IMR-90 (cell line): Measurements from ENCODE around the gene SLC4A1AP. TPM values are rescaled to one million over a fixed set of nuclear protein-coding genes. Genes with fewer than 3 reads are reported as not detected.
A peak's percentile ranks its signal among the peaks of the same experiment; 100 is the strongest.

ENCODE experiments used
- ATAC-seq: fragments of 200-7000 bp; cut with Tn5 transposase; 2 replicates; pipeline ENCODE4 v1.9.1; 2020; ENCODE audit warnings: low read depth, mild to moderate bottlenecking, moderate library complexity
- BruUV-seq: library from RNA; stranded (reverse); fragments of 400-500 nt; replicated peaks from 2 replicates; lab custom pipeline; 2021; lab: Mats Ljungman, UMichigan
- CTCF ChIA-PET: fragments of 300-600 bp; formaldehyde crosslinking; extraction: SDS; loops from one replicate; lab custom pipeline; 2021; ENCODE audit warnings: antibody characterized with exemption; lab: Yijun Ruan, JAX
- POLR2A ChIA-PET: fragments of 300-600 bp; sonication (Branson Sonifier 250); formaldehyde crosslinking; loops from one replicate; lab custom pipeline; 2022; ENCODE audit warnings: antibody characterized with exemption; ENCODE audit not compliant: unreplicated experiment; lab: Charles Lee
- DNase-seq: peaks from one replicate; pipeline ENCODE4 v3.0.0; 2013
- H2AFZ ChIP-seq: replicated peaks from 2 replicates; pipeline ENCODE3; 2013; ENCODE audit warnings: low read length, mild to moderate bottlenecking; ENCODE audit not compliant: poor library complexity
- H2AK5ac ChIP-seq: 2 replicates; pipeline ENCODE4 v1.6.1; 2013; ENCODE audit warnings: low read depth, low read length, inconsistent platforms
- H2AK9ac ChIP-seq: replicated peaks from 2 replicates; pipeline ENCODE3; 2013; ENCODE audit warnings: mild to moderate bottlenecking, low read depth, low read length, moderate library complexity; ENCODE audit not compliant: poor library complexity
- H2BK120ac ChIP-seq: 2 replicates; pipeline ENCODE4 v1.6.1; 2013; ENCODE audit warnings: low read depth, low read length, inconsistent platforms
- H2BK15ac ChIP-seq: 3 replicates; pipeline ENCODE4 v1.6.1; 2013; ENCODE audit warnings: low read depth, low read length, inconsistent platforms
- H2BK20ac ChIP-seq: 2 replicates; pipeline ENCODE4 v1.6.1; 2013; ENCODE audit warnings: low read depth, mild to moderate bottlenecking, inconsistent platforms, low read length, moderate library complexity
- H2BK5ac ChIP-seq: 2 replicates; pipeline ENCODE4 v1.6.1; 2013; ENCODE audit warnings: mild to moderate bottlenecking, low read depth, low read length, inconsistent platforms; ENCODE audit not compliant: poor library complexity, severe bottlenecking
- H3K14ac ChIP-seq: replicated peaks from 2 replicates; pipeline ENCODE4 v1.6.1; 2013; ENCODE audit warnings: low read depth, low read length, inconsistent platforms
- H3K18ac ChIP-seq: 2 replicates; pipeline ENCODE4 v1.6.1; 2013; ENCODE audit warnings: low read depth, low read length, control low read depth
- H3K23ac ChIP-seq: 2 replicates; pipeline ENCODE4 v1.6.1; 2013; ENCODE audit warnings: low read depth, low read length, inconsistent platforms
- H3K27ac ChIP-seq: 2 replicates; pipeline ENCODE4 v1.5.1; 2013; ENCODE audit warnings: mild to moderate bottlenecking, control low read depth, low read length; ENCODE audit not compliant: insufficient read depth
- H3K27me3 ChIP-seq: 2 replicates; pipeline ENCODE4 v1.6.1; 2013; ENCODE audit warnings: low read length; ENCODE audit not compliant: control insufficient read depth, insufficient read depth
- H3K36me3 ChIP-seq: 2 replicates; pipeline ENCODE4 v1.6.1; 2013; ENCODE audit warnings: low read length, mixed read lengths; ENCODE audit not compliant: control insufficient read depth, insufficient read depth
- H3K4ac ChIP-seq: 2 replicates; pipeline ENCODE4 v1.6.1; 2013; ENCODE audit warnings: low read depth, low read length, inconsistent platforms
- H3K4me1 ChIP-seq: 2 replicates; pipeline ENCODE4 v1.6.1; 2013; ENCODE audit warnings: low read length, mixed read lengths; ENCODE audit not compliant: control insufficient read depth, insufficient read depth
- H3K4me2 ChIP-seq: 2 replicates; pipeline ENCODE4 v1.6.1; 2013; ENCODE audit warnings: low read depth, mild to moderate bottlenecking, control low read depth, low read length, moderate library complexity
- H3K4me3 ChIP-seq: 2 replicates; pipeline ENCODE4 v1.5.1; 2013; ENCODE audit warnings: low read depth, mild to moderate bottlenecking, control low read depth, low read length, moderate library complexity; ENCODE audit not compliant: insufficient read depth
- H3K56ac ChIP-seq: 2 replicates; pipeline ENCODE4 v1.6.1; 2013; ENCODE audit warnings: low read length, inconsistent platforms; ENCODE audit not compliant: insufficient read depth; ENCODE audit errors: extremely low read depth
- H3K79me1 ChIP-seq, 2 experiments: 2 replicates each; pipeline ENCODE4 v1.6.1; 2013; ENCODE audit warnings: low read length in 2 of 2, inconsistent platforms in 1 of 2, low read depth in 1 of 2
- H3K9ac ChIP-seq: 2 replicates; pipeline ENCODE4 v1.6.1; 2013; ENCODE audit warnings: low read depth, low read length, control low read depth
- H3K9me1 ChIP-seq: 2 replicates; pipeline ENCODE4 v1.6.1; 2013; ENCODE audit warnings: low read length, inconsistent platforms; ENCODE audit not compliant: insufficient read depth
- H3K9me3 ChIP-seq: 2 replicates; pipeline ENCODE4 v1.6.1; 2013; ENCODE audit warnings: low read length; ENCODE audit not compliant: control insufficient read depth, insufficient read depth
- H4K20me1 ChIP-seq: 2 replicates; pipeline ENCODE4 v1.6.1; 2013; ENCODE audit warnings: low read length, inconsistent platforms; ENCODE audit not compliant: insufficient read depth
- H4K5ac ChIP-seq: 2 replicates; pipeline ENCODE4 v1.6.1; 2013; ENCODE audit warnings: mild to moderate bottlenecking, low read depth, low read length, control low read depth
- H4K8ac ChIP-seq, 2 experiments: 2 replicates each; pipeline ENCODE4 v1.6.1; 2013; ENCODE audit warnings: low read depth in 2 of 2, low read length in 2 of 2, control low read depth in 1 of 2, inconsistent platforms in 1 of 2
- H4K91ac ChIP-seq: 2 replicates; pipeline ENCODE4 v1.6.1; 2013; ENCODE audit warnings: low read depth, low read length, inconsistent platforms; ENCODE audit not compliant: insufficient read depth
- BHLHE40 ChIP-seq: fragments of 150-350 bp; IDR thresholded peaks from 2 replicates; pipeline ENCODE4 v1.6.1; 2016; ENCODE audit warnings: mild to moderate bottlenecking, low read depth, low read length
- CEBPB ChIP-seq: IDR thresholded peaks from 2 replicates; pipeline ENCODE4 v1.6.1; 2012; ENCODE audit warnings: low read depth, low read length, improper control_type of control experiment
- CHD1 ChIP-seq: IDR thresholded peaks from 2 replicates; pipeline ENCODE4 v1.6.1; 2012; ENCODE audit warnings: low read depth, low read length, improper control_type of control experiment
- CTCF ChIP-seq: conservative IDR thresholded peaks from 2 replicates; pipeline ENCODE4 v1.5.1; 2012; ENCODE audit warnings: mild to moderate bottlenecking, low read depth, low read length, improper control_type of control experiment
- FOS ChIP-seq: fragments of 150-350 bp; IDR thresholded peaks from 2 replicates; pipeline ENCODE4 v1.6.1; 2016; ENCODE audit warnings: low read depth, low read length
- MAZ ChIP-seq: IDR thresholded peaks from 2 replicates; pipeline ENCODE4 v1.6.1; 2012; ENCODE audit warnings: low read depth, mild to moderate bottlenecking, low read length, improper control_type of control experiment, moderate library complexity, borderline replicate concordance
- MXI1 ChIP-seq: IDR thresholded peaks from 2 replicates; pipeline ENCODE4 v1.6.1; 2012; ENCODE audit warnings: low read depth, mild to moderate bottlenecking, low read length, moderate library complexity, borderline replicate concordance
- NFE2L2 ChIP-seq: fragments of 150-350 bp; IDR thresholded peaks from 2 replicates; pipeline ENCODE4 v1.6.1; 2016; ENCODE audit warnings: low read depth, mild to moderate bottlenecking, low read length
- RCOR1 ChIP-seq: IDR thresholded peaks from 2 replicates; pipeline ENCODE4 v1.6.1; 2012; ENCODE audit warnings: mild to moderate bottlenecking, low read length, improper control_type of control experiment; ENCODE audit not compliant: insufficient replicate concordance
- RFX5 ChIP-seq: IDR thresholded peaks from 2 replicates; pipeline ENCODE4 v1.8.0; 2012; ENCODE audit warnings: low read depth, mild to moderate bottlenecking, low read length, moderate library complexity
- SMC3 ChIP-seq: fragments of 150-350 bp; IDR thresholded peaks from 2 replicates; pipeline ENCODE4 v1.6.1; 2016; ENCODE audit warnings: low read depth, mild to moderate bottlenecking, antibody characterized with exemption, low read length, moderate library complexity
- USF2 ChIP-seq: fragments of 150-350 bp; IDR thresholded peaks from 2 replicates; pipeline ENCODE4 v1.6.1; 2017; ENCODE audit warnings: mild to moderate bottlenecking, antibody characterized with exemption, low read length, low read depth
- WGBS, 2 experiments: methylation state at CpG; one replicate each; pipeline versions ENCODE4 v1.1.5 to v1.1.7; 2013; ENCODE audit warnings: missing lambda C conversion rate in 2 of 2; ENCODE audit not compliant: insufficient read length in 1 of 2; ENCODE audit errors: extremely low coverage in 2 of 2; 5-methylcytosine and 5-hydroxymethylcytosine counted together
- dilution Hi-C: fragments of 300-500 bp; cut with HindIII; formaldehyde crosslinking; loops from one replicate; pipeline ENCODE4 v1.14.3; 2018; ENCODE audit warnings: low sequenced_read_pairs; ENCODE audit not compliant: unreplicated experiment
- in situ Hi-C: fragments of 300-500 bp; cut with MboI; formaldehyde crosslinking; loops from 3 replicates; pipeline ENCODE4 v1.14.3; 2019; ENCODE audit warnings: low sequenced_read_pairs, inconsistent platforms, mixed read lengths
- intact Hi-C: fragments of 100-400 bp; cut with micrococcal nuclease; formaldehyde crosslinking; loops from 2 replicates; pipeline ENCODE4 v1.10.0; 2022
- polyA plus RNA-seq, 3 experiments: library from polyadenylated mRNA; depleted of rRNA; stranded (reverse); fragments of >200 nt; gene quantifications; 2 replicates each; pipeline ENCODE4 v1.2.3, GENCODE V29; 2012; ENCODE audit warnings: low replicate concordance in 1 of 3
- total RNA-seq: library from RNA; depleted of rRNA; stranded (reverse); fragments of >200 nt; gene quantifications from 2 replicates; pipeline ENCODE4 v1.2.3, GENCODE V29; 2012

SLC4A1AP gene
- total and polyA plus RNA-seq, 2 of the 4 experiments (the other 2 are of a cell fraction) = 11.7 to 13.6 TPM

GRCh38 chr2:27717070-27717795 lies 53.5 kb downstream of the SLC4A1AP start (continued):
- no peak for TF ChIP-seq CHD1
- TF ChIP-seq CEBPB = no peak

GRCh38 chr2:27720004-27720551 lies 56.4 kb downstream of the SLC4A1AP start:
- H4K20me1 ChIP-seq = no peaks in the 10 kb centered on the region
- dilution Hi-C loops (no loop called here), intact Hi-C loops (loop anchor here (5.0 kb wide), 1 partner anchor 732 kb away; no protein-coding TSS in a partner anchor), in situ Hi-C loops (no loop called here)
- H3K4me2 ChIP-seq = no peak overlapping the region
- H4K91ac ChIP-seq = peak overlapping the region; percentile 49
- ChIA-PET POLR2A (no interaction called here), CTCF (interaction anchor here (0.6 kb wide), 1 partner anchor 772 kb away, joined by 3 read pairs; no protein-coding TSS in a partner anchor)
- no peak overlapping the region for H3K4me3 ChIP-seq
- no peak overlapping the region for H3K56ac ChIP-seq
- H2BK15ac ChIP-seq = peak overlapping the region; percentile 93
- DNase-seq = peak; percentile 98
- peak overlapping the region; percentile 50 for H2BK5ac ChIP-seq
- BruUV-seq = no TSS peak
- H3K9me3 ChIP-seq = no peaks in the 10 kb centered on the region
- H3K79me1 ChIP-seq = peaks cover 0 to 6% of the 10 kb centered on the region in 2 experiments; a peak in 2 of 4 replicates
- H3K27ac ChIP-seq = no peak overlapping the region; the same call in 1 of the 2 replicates
- H2AK9ac ChIP-seq = no peak overlapping the region
- peak overlapping the region; percentile 97 for H2BK20ac ChIP-seq
- peak overlapping the region; percentile 69 for H2AFZ ChIP-seq
- 80% methylated on average over 1 of the region's 7 CpGs; no CpG with 5 or more reads in 1 of the 2 experiments for WGBS, 2 experiments
- H3K4ac ChIP-seq = peak overlapping the region; percentile 89
- H3K9me1 ChIP-seq = peaks cover 17% of the 10 kb centered on the region
- no peaks in the 10 kb centered on the region for H3K36me3 ChIP-seq
- peak overlapping the region; percentile 81 for H3K14ac ChIP-seq
- peak overlapping the region; percentile 57; the same call in 1 of the 2 replicates for H3K23ac ChIP-seq
- H3K27me3 ChIP-seq = no peaks in the 10 kb centered on the region
- no peak overlapping the region for H4K5ac ChIP-seq
- peak overlapping the region; percentile 25; the same call in 1 of the 2 replicates for H3K18ac ChIP-seq
- H3K4me1 ChIP-seq = peaks cover 14% of the 10 kb centered on the region
- H2BK120ac ChIP-seq = peak overlapping the region; percentile 83
- H3K9ac ChIP-seq = no peak overlapping the region
- H2AK5ac ChIP-seq = peak overlapping the region; percentile 94
- peak overlapping the region; percentile 6 to 74; a peak in 2 of 4 replicates for H4K8ac ChIP-seq
- ATAC-seq = peak; percentile 85
- TF ChIP-seq FOS (peak; percentile 100), NFE2L2 (peak; percentile 77; the same call in 1 of the 2 replicates), USF2 (no peak), CTCF (no peak), RCOR1 (peak; percentile 81), BHLHE40 (peak; percentile 77), MXI1 (no peak), CEBPB (peak; percentile 73), CHD1 (0 out of 2 replicates have a peak, but pooled peaks have one; percentile 52), RFX5 (no peak), MAZ (peak; percentile 41; the same call in 1 of the 2 replicates), SMC3 (no peak)
